NCI-H748 treated with DMSO at 0.1 percent for 48 hours (cell line): ENCODE data around the gene C16orf46.

Experiments
- DNase-seq: peaks from one replicate; lab custom pipeline; 2025; lab: John Stamatoyannopoulos, UW

C16orf46 gene

GRCh38 chr16:81018496-81018895 lies 58.5 kb downstream of the C16orf46 start:
- DNase-seq: no peak

- DNase-seq: no peak
Measured at GRCh38 chr16:81014672-81015071, 62.4 kb downstream of the C16orf46 start.

DNA sequence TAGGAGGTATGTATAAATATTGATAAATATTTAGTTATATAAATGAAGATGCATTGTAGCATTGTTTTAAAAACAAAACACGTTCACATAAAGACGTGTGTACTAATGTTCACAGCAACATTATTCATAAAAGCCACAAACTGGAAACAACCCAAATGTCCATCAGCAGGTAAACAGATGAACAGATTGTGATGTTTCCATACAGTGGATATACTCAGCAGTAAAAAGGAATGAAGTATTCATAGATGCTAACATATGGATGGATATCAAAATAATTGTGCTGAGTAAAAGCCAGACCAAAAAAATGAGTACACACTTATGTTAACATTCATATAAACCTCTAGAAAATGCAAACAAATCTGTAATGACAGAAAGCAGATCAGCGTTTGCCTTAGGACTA lies 64.1 kb downstream of the C16orf46 start:
- no peak for DNase-seq
